Superior temporal gyrus (tissue), 1 donor: ENCODE measurements around the gene PROCA1.
"Not testable (repeated sequence)": the region's sequence is repeated elsewhere in the genome, so short reads cannot be mapped to it uniquely, and the experiment has no call there.

Source experiments
- DNase-seq: peaks from one replicate; pipeline ENCODE4 v3.0.0-alpha.2; 2016; ENCODE audit errors: extremely low spot score

Gene PROCA1

DNA sequence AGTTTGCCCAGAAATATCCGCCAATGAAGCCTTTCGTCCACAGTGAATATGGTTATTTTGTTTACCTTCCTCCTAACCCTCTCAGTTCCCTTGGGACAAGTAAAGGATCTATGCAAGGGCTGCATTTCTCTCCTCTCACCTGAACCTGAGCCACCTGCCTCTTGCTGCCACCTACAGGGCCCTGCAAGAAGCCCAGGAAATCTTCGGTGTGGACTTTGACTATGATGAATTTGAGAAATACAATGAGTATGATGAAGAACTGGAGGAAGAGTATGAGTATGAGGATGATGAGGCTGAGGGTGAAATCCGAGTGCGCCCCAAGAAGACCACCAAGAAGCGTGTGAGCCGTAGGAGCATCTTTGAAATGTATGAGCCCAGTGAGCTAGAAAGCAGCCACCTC, 35.7 kb downstream of the PROCA1 start:
- DNase-seq = no peak

DNA sequence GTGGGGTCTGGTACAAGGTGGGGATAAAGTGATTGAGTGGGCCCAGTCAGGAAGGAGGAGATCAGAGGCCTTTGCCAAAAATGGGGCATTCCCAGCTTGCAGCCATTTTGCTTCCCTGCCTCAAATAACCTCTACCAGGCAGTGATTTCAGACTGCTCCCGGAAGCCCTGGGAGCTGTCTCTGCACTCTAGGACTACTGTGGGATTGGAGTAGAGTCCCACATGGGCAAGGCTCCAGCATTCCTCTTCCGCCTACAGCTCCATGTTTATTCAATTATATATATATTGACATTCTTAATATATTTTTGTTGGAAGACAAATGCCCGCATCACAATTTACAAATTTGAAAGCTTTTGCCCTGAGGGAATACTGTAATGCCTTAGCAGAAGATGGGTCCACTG, 36.2 kb downstream of the PROCA1 start:
- no peak for DNase-seq

DNA sequence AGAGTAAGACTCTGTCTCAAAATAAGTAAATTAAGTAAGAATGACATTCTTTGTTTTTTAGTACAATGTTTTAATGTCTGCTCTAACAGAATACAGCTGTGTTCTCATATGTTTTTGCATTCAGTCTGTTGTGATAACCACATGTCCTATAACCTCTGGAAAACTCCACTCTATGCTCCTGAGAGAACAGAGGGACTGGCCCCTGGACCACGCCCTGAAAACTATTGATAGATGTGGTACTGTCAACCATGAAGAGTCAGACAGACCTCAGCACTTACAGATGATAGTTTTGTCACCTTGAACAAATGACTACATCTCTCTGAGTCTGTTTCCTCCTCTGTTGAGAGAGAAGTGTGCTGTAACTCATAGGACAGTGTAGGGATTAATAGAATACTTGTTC, 41.8 kb downstream of the PROCA1 start:
- DNase-seq = no peak

DNA sequence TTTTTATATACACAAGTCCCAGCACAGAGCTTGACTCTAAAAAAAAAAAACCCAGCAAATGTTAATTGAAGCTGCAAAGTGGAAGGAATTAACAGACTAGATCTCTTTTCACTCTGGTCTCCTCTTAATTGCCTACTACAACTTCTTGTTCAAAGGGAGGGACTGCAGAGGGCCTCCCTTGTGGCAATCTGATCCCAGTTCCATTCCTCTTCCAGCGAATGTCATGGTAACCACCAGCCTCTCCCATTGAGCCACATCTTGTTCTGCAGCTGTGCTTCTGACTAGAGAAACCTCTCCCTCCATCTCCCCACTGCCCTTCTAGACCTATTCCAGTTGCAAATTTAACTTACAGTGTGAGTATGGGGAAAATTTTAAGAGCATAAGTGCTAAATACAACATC, 43.8 kb downstream of the PROCA1 start:
- DNase-seq = no peak

DNA sequence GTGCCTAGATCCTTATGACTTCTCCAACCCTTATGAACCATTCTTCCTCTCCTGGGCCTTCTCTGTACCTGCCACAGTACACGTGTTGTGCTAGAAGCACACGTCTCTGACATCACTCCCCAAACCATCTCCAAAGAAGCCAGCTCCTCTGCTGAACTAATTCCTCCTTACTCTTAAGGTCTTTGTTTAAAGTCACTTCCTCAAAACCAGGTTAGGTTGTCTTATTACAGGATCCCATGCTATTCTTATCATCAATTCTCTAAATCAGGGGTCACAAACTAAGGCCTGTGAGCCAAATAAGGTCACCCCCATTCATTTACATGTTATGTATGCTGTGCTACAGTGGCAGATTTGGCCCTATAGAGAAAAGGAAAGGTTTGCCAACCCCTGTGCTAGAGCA, 45.7 kb downstream of the PROCA1 start:
- no peak for DNase-seq

DNA sequence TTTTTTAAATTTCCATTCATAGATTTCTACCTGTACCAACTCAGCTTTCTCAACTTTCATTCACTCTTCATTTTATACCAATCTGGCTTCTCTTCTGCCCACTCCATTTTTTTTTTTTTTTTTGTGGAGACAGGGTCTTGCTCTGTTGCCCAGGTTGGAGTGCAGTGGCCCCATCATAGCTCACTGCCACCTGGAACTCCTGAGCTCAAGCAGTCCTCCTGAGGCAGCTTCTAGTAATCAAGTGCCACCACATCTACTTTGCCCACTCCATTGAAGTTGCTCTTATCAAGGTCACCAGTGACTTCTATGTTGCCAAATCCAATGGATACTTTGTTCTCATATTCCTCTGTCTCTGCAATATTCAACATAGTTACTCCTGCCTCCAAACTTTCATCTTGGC, 48.0 kb downstream of the PROCA1 start:
- no peak for DNase-seq

DNA sequence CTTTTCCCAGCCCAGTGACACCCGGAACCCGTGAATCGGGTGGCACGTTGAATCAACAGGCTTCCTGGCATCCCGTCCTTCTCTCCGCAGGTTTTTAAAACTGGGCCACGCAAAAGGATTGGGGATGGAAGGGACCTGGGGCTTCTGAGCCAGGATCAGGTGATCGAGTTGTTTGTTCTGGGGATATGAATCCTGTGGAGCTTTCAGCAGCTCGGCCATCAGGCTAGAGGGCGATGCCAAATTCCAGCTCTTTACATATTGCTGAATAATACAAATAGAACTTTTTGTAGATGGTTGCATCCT, 49.2 kb downstream of the PROCA1 start:
- peak; percentile 26 for DNase-seq

DNA sequence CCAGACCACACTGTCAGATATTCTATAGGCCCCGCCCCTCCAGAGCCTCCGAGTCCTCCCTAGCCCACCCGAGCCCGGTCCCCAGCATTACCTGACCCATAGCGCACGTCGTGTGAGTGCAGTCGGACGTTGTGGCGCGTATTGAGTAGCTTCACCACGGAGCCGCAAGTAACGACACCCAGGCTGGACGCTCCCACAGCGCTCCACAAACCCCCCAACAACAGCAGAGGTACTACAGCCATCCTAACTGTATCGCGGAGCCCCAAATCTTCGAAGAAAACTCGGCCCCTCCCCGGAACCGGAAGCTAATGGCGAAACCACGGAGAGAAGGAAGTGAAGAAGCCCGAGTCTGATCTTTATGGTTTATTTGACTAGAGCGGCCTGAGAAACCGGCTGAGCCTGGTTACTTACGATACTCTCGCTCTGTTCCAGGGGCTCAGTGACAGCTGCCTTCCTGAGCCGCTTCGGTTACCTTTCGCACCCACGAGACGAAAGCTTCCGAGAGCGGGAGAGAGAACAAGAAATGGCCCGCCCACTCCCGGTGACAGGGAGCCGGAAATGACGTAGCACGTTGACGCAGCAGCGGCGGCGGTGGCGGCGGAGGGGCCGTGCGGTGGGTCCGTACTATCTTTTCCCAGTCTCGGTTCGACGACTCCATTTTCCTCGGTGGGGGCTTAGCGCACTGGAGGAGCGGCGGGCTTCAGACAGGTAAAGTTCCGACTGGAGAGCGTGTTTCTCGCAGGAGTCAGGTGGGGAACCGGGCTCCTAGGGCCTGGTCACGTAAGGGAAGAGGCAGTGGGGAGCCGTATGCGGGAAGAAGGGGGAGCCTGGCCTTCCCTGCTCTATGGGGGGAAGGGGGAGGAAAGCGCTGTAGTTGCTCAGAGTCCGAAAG, 49.8 kb downstream of the PROCA1 start, which contains the start of the genes SDF2 and SUPT6H:
SDF2 (minus strand) TSS at position 272 of the 892 bp plus-strand sequence; CDS start at position 242, 30 bp downstream.
SUPT6H (plus strand) TSS at position 571 of the 892 bp plus-strand sequence. CDS start 11,197 bp downstream, outside the sequence.
- peak; percentile 97 for DNase-seq

DNA sequence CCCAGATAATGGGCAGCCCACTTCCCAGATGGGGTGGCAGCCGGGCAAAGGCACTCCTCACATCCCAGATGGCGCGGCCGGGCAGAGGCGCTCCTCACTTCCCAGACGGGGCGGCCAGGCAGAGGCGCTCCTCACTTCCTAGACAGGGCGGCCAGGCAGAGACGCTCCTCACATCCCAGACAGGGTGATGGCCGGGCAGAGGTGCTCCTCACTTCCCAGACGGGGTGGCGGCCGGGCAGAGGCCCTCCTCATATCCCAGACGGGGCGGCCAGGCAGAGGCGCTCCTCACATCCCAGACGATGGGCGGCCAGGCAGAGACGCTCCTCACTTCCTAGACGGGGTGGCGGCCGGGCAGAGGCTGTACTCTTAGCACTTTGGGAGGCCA, 52.2 kb downstream of the PROCA1 start:
- DNase-seq = not testable (repeated sequence)

DNA sequence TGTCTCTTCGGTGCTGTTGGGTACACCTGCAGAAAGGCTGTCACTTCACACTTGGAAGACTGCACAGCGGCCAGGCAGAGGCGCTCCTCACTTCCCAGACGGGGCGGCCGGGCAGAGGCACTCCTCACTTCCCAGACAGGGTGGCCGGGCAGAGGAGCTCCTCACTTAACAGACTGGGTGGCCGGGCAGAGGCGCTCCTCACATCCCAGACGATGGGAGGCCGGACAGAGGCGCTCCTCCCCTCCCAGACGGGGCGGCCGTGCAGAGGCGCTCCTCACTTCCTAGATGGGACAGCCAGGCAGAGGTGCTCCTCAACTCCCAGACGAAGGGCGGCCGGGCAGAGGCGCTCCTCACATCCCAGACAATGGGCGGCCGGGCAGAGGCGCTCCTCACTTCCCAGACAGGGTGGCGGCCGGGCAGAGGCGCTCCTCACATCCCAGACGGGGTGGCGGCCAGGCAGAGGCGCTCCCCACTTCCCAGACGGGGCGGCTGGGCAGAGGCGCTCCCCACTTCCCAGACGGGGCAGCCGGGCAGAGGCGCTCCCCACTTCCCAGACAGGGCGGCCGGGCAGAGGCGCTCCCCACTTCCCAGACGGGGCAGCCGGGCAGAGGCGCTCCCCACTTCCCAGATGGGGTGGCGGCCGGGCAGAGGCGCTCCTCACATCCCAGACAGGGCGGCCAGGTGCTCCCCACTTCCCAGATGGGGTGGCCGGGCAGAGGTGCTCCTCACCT, 52.8 kb downstream of the PROCA1 start:
- not testable (repeated sequence) for DNase-seq

DNA sequence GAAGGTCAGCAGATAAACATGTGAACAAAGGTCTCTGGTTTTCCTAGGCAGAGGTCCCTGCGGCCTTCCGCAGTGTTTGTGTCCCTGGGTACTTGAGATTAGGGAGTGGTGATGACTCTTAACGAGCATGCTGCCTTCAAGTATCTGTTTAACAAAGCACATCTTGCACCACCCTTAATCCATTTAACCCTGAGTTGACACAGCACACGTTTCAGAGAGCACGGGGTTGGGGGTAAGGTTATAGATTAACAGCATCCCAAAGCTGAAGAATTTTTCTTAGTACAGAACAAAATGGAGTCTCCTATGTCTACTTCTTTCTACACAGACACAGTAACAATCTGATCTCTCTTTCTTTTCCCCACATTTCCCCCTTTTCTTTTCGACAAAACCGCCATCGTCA, 53.3 kb downstream of the PROCA1 start:
- not testable (repeated sequence) for DNase-seq

DNA sequence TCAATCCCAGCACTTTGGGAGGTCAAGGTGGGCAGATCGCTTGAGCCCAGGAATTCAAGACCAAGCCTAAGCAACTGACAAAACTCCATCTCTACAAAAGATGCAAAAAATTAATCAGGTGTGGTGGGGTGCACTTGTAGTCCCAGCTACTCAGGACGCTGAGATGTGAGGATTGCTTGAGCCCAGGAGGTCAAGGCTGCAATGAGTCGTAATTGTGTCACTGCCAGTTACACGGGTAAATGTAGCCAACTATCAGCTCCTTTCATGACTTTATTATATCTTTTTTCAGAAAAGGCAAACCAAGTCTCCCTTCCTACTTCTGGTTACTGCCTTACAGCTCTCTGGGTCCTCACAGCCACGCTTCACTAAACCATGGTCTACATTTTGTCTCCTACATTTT, 53.9 kb downstream of the PROCA1 start:
- no peak for DNase-seq

DNA sequence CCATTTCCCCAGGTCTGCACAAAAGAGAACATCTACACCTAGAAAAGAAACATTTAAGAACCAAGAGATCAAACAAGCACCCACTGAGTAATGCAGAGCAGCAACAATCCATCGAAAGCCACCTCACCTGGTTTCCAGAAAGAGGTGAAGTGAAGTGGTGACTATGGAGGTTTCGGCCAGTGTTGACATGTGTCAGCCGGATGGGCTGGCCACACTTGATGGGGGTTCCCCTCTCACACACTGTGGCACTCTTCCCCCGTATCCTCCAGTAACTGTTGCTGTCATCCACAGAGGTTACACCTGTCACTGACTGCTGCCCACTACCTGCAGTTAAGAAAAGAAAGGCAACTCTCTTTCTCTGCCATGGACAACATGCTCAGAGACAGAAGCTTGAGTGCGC, 56.5 kb downstream of the PROCA1 start:
- no peak for DNase-seq
